HG03039 (cell line): ENCODE results near the gene APBB1IP.
"Not testable (repeated sequence)": the region's sequence is repeated elsewhere in the genome, so short reads cannot be mapped to it uniquely, and the experiment has no call there.

Experiments used
- ATAC-seq: cut with Tn5 transposase; IDR thresholded peaks from one replicate; pipeline ENCODE4 v1.9.1; 2021; ENCODE audit warnings: mild to moderate bottlenecking, moderate library complexity; ENCODE audit not compliant: unreplicated experiment

APBB1IP gene

GRCh38 chr10:26550774-26551526, 112.8 kb downstream of the APBB1IP start:
- ATAC-seq: peak; percentile 74

DNA sequence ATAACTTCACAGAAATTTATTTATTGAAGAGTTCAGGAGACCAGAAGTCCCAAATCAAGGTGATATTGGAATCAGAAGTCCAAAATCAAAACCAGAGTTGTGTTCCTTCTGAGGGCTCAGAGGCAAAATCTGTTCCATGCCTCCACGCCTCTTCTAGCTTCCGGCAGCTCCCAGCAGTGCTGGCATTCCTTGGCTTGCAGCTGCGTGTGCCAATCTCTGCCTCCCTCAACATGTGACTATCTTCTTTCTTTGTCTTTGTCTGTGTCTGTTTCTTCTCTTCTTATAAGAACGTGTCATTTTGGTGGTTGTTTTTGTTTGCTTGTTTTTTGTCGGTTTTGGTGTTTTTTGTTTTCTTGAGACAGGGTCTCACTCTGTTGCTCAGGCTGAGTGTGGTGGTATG, 116.1 kb downstream of the APBB1IP start:
- ATAC-seq: no peak

- ATAC-seq: no peak
Observed at GRCh38 chr10:26555719-26556368, 117.7 kb downstream of the APBB1IP start.

- ATAC-seq: no peak
Observed at GRCh38 chr10:26556748-26557640, 118.9 kb downstream of the APBB1IP start.

- no peak for ATAC-seq
Observed at GRCh38 chr10:26557641-26558014, 119.5 kb downstream of the APBB1IP start.

GRCh38 chr10:26566525-26567350, 128.6 kb downstream of the APBB1IP start:
- no peak for ATAC-seq

GRCh38 chr10:26567351-26567721, 129.2 kb downstream of the APBB1IP start:
- no peak for ATAC-seq

DNA sequence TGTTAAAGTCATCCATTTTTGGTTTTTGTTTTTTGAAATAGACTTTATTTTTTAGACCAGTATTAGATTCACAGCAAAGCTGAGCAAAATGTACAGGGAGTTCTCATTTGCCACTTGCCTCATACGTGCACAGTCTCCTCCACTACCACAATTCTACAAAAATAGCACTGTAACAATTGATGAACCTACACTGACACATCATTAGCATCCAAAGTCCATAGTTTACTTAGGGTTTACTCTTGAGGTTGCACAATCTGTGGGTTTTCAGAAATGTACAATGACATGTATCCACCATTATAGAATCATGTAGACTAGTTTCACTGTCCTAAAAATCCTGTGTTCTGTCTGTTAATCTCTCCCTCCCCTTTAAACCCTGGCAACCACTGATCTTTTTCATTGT, 133.5 kb downstream of the APBB1IP start:
- no peak for ATAC-seq

GRCh38 chr10:26573674-26574073, 135.5 kb downstream of the APBB1IP start:
- ATAC-seq: no peak

GRCh38 chr10:26574783-26575182, 136.6 kb downstream of the APBB1IP start:
- ATAC-seq: peak; percentile 69

DNA sequence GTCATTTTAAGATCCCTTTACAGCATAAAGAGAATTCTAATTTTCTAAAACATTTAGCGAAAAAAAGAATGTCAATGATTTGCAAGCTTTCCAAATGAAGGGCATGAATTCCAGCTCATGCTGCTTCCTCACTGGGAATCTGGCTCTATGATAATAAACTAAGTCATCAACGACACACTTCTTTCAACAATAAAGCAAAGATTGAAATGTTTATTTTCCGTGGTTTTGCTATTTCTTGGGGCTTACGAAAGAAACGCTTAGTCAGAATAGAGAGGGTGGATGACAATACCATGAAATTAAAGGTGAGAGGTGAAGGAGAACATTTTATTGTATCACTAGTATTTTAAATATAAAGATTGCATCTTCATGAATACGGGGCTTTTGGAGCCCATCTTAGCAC, 140.2 kb downstream of the APBB1IP start:
- not testable (repeated sequence) for ATAC-seq

DNA sequence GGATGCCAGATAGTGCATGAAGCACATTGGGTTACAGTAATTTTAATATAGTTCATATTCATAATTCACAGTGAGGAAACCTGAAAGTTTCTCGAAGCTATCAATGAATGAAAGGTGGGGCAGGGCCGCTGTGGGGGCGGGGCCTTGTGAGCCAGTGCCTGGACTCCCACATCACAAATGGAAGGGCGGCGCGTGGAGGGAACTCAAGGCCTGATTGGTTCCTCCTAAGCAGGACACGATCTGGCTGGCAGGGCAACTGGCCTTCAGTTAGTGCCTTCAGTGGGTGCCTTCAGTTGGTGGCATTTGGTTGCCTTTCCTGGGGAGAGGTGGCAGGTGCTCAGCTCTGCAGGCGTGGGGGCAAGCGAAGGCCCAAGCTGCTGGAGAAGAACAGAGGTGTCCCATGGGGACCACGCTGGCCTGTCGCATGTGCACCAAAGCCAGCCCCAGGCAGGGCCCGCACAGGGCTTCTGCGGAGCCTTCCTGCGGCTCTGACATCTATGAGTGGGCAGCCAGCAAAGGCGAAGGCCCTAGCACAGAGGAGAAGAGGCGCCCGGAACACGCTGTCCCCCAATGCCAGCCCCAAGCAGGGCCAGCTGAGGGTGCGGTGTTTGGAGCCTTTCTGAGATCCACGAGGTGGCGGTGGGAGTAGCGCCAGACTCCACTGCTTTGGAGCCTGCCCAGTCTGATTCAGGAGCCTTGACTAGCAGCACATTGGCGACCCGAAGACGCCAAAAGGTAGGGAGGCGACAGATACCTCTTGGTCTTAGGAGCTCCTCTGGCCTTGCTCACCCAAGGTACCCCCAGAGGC, 141.3 kb downstream of the APBB1IP start:
- no peak for ATAC-seq

DNA sequence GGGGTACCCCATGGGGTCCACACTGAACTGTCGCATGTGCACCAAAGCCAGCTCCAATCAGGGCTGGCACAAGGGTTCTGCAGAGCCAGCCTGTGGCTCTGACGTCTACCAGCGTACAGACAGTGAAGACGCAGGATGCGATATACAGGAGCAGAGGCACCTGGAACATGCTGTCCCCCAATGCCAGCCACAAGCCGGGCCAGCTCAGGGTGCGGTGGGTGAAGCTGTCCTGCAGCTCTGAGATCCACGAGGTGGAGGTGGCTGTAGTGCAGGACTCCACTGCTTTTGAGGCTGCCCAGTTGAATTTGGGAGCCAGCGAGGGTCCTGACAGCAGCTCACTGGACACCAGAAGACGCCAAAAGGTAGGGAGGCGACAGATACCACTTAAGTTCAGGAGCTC, 148.1 kb downstream of the APBB1IP start:
- ATAC-seq: no peak

GRCh38 chr10:26588611-26589010, 150.5 kb downstream of the APBB1IP start:
- ATAC-seq: no peak

DNA sequence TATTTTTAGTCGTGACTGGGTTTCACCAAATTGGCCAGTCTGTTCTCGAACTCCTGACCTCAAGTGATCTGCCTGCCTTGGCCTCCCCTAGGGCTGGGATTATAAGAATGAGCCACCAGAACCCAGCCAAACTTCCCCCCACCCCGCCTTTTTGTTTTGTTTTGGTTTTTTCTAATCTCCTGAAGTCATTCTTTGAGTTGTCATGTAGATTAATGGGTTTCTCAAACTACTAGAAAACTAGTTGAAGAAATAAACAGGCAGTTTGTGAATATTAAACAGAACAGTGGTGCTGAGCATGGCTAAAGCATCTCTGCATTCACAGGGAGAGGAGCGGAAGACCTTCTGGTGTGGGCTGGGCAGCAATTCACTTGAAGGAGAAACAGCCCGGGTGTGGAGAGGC, 151.7 kb downstream of the APBB1IP start:
- not testable (repeated sequence) for ATAC-seq

DNA sequence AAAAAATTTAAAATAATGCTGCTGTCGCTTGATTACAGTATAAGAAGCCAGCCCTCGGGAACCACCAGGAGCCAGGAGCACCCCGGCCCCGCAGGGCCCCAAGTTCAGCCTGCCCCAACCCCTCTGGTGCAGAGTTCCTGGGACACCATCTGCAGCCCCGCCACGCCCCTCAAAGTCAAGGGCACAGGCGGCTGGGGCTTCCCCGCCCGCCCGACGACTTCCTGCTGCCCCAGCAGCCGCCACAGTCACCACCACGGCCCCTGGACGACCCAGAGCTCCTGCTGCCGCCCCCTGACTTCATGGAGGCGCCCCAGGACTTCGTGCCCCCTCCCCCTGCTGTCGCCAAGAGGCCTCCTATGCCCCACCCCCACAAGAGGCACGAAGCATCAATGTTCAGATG, 155.8 kb downstream of the APBB1IP start:
- no peak for ATAC-seq

DNA sequence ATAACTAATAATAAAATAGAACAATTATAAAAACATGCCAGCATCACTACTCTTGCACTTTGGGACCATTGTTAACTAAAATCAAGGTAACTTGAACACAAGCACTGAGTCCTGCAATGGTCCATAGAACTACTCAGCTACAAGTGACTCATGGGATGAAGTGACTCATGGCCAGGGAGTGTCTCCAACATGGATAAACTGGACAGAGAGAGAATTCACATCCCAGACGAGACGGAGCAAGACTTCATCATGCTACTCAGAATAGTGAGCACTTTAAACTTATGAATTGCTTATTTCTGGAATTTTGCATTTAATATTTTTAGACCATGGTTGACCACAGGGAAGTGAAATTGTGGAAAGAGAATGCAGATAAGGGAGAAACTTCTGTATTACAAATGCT, 165.1 kb downstream of the APBB1IP start:
- not testable (repeated sequence) for ATAC-seq

GRCh38 chr10:26604320-26605093, 166.4 kb downstream of the APBB1IP start:
- ATAC-seq: not testable (repeated sequence)

GRCh38 chr10:26606389-26606877, 168.3 kb downstream of the APBB1IP start:
- ATAC-seq: not testable (repeated sequence)
